Kidney (tissue), 14 donors: Measurements from ENCODE around the gene HARS1. TPM values are rescaled to one million over a fixed set of nuclear protein-coding genes. Genes with fewer than 3 reads are reported as not detected.
"Not testable (repeated sequence)": the region's sequence is repeated elsewhere in the genome, so short reads cannot be mapped to it uniquely, and the experiment has no call there.

Source experiments
- DNase-seq, 5 donors: peaks; one replicate each; pipeline ENCODE4 v3.0.0-alpha.2; 2013 to 2020
- FAIRE-seq: peaks from 2 replicates; lab custom pipeline; 2012; peaks lifted over from hg19 to GRCh38; lab: Jason Lieb, UNC
- H3K27ac ChIP-seq, 2 donors: one replicate each; pipeline ENCODE4 v1.7.0; 2013; ENCODE audit warnings: low read depth in 2 of 2, low read length in 2 of 2, inconsistent platforms in 1 of 2
- H3K27me3 ChIP-seq: one replicate; pipeline ENCODE4 v1.7.1; 2013; ENCODE audit warnings: low read length, inconsistent platforms; ENCODE audit not compliant: control insufficient read depth, insufficient read depth
- H3K36me3 ChIP-seq, 3 donors: one replicate each; pipeline versions ENCODE4 v1.7.0 to v1.7.1; 2013; ENCODE audit warnings: low read length in 3 of 3, control low read depth in 1 of 3, inconsistent platforms in 1 of 3; ENCODE audit not compliant: insufficient read depth in 3 of 3, control insufficient read depth in 2 of 3
- H3K4me1 ChIP-seq, 3 donors: one replicate each; pipeline versions ENCODE4 v1.7.0 to v1.7.1; 2013; ENCODE audit warnings: low read length in 3 of 3, inconsistent platforms in 1 of 3, low read depth in 1 of 3; ENCODE audit not compliant: control insufficient read depth in 2 of 3, insufficient read depth in 2 of 3
- H3K4me3 ChIP-seq, 3 donors: one replicate each; pipeline versions ENCODE4 v1.7.0 to v1.8.1; 2013; ENCODE audit warnings: low read length in 3 of 3, control low read depth in 1 of 3, inconsistent platforms in 1 of 3
- H3K9ac ChIP-seq, 3 donors: one replicate each; pipeline versions ENCODE4 v1.7.0 to v1.7.1; 2013; ENCODE audit warnings: low read length in 3 of 3, control low read depth in 1 of 3, inconsistent platforms in 1 of 3
- H3K9me3 ChIP-seq, 3 donors: one replicate each; pipeline versions ENCODE4 v1.7.0 to v1.7.1; 2013; ENCODE audit warnings: low read length in 3 of 3, control low read depth in 1 of 3, inconsistent platforms in 1 of 3; ENCODE audit not compliant: control insufficient read depth in 2 of 3, insufficient read depth in 1 of 3
- CTCF ChIP-seq: IDR thresholded peaks from 3 replicates; pipeline ENCODE4 v1.5.1; 2012; ENCODE audit warnings: mild to moderate bottlenecking, moderate library complexity, borderline replicate concordance; ENCODE audit not compliant: insufficient read depth; ENCODE audit errors: extremely low read depth
- intact Hi-C: fragments of 100-400 bp; cut with DNase I; formaldehyde crosslinking; loops from one replicate; pipeline ENCODE4 v1.11.1; 2022
- polyA plus RNA-seq: library from polyadenylated mRNA; stranded (reverse); fragments of 350-450 nt; fragmentation: Illumina TruSeq; extraction: RNeasy Lipid Tissue Mini Kit (QIAGEN cat#74804); gene quantifications from one replicate; pipeline ENCODE4 v1.2.3, GENCODE V29; 2014; ENCODE audit warnings: low read depth, low replicate concordance; ENCODE audit not compliant: insufficient read depth
- total RNA-seq: library from RNA; stranded (reverse); fragmentation: NEBNext Ultra II Directional; extraction: Animal tissue kit (Norgen Biotek cat#: 25700); gene quantifications from one replicate; pipeline ENCODE4 v1.2.1, GENCODE V29; 2021
- donor health status: control.
- donor health status: control.
- donor health status: control.
- donor health status: control.
- donor health status: control.
- donor health status: DM: yes; HTN: yes; CAD: no.
- donor health status: Normal renal cell carcinoma (clear cell type).

HARS1 gene
- total and polyA plus RNA-seq, 2 donors from 2014 or later, result 48.6 to 52.2 TPM

GRCh38 chr5:140671472-140672125 lies 19.6 kb downstream of the HARS1 start:
- no peak overlapping the region for H3K9ac ChIP-seq
- no peaks in the 10 kb centered on the region for H3K9me3 ChIP-seq
- H3K36me3 ChIP-seq, result peaks cover 0 to 38% (median 35%) of the 10 kb centered on the region in 3 donors
- DNase-seq (no peak), FAIRE-seq (no peak)
- no peaks in the 10 kb centered on the region for H3K27me3 ChIP-seq
- H3K27ac ChIP-seq, result no peak overlapping the region
- no peak overlapping the region for H3K4me3 ChIP-seq
- no peak for TF ChIP-seq CTCF
- H3K4me1 ChIP-seq, result no peaks in the 10 kb centered on the region
- intact Hi-C loops, result no loop called here

GRCh38 chr5:140671035-140671434 lies 20.1 kb downstream of the HARS1 start:
- H3K4me1 ChIP-seq, DNase-seq, FAIRE-seq, H3K4me3 ChIP-seq, H3K27me3 ChIP-seq, H3K9ac ChIP-seq, H3K27ac ChIP-seq, H3K9me3 ChIP-seq, intact Hi-C loops: not testable (repeated sequence)
- peaks cover 0 to 32% (median 32%) of the 10 kb centered on the region in 3 donors for H3K36me3 ChIP-seq

DNA sequence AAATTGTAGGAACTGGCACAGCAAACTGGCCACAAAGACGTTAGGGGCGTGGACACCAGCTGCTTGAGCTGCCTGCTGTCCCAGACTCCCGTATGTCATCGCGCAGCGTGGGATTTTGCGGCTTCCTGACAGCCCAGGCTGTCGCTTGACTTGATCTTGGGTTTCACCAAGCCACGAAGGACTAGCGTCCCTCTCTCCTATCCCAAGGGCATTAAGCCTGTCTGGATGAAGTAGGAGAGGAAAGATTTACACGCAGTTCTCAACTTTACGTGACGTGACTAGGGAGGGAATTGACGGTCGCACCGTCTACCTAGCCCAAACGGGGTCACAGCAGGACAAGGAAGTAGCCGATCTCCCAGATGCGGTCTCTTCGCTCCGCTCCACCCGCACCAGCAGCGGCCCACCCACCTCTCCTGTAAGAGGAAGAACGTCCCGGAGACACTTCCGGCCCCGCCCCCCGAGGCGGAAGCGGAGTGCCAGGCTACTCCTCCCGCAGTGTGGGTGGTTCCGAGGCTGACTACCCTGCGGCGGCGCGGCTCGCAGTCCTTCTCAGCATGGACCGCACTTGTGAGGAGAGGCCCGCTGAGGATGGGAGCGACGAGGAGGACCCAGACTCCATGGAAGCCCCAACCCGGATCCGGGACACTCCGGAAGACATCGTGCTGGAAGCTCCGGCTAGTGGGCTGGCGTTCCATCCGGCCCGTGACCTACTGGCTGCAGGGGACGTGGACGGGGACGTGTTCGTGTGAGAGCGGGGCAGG lies 26.6 kb downstream of the HARS1 start, which contains the start of gene WDR55:
WDR55 (plus strand) TSS at position 546 of the 761 bp plus-strand sequence; CDS start at position 555, 9 bp downstream.
- no peak for FAIRE-seq
- no peaks in the 10 kb centered on the region for H3K4me1 ChIP-seq
- peak within 1 kb of the TSS; percentile 86 to 91 for H3K27ac ChIP-seq
- no peaks in the 10 kb centered on the region for H3K27me3 ChIP-seq
- no peaks in the 10 kb centered on the region for H3K9me3 ChIP-seq
- intact Hi-C loops, result no loop called here
- peak; percentile 93 to 99 (median 95) for DNase-seq
- TF ChIP-seq CTCF, result no peak
- H3K36me3 ChIP-seq, result peaks cover 0 to 49% (median 40%) of the 10 kb centered on the region in 3 donors
- peak within 1 kb of the TSS; percentile 75 to 87 (median 84) for H3K9ac ChIP-seq
- H3K4me3 ChIP-seq, result peak within 1 kb of the TSS; percentile 83 to 91 (median 89)

- Histone ChIP-seq H3K27ac (peak overlapping the region; percentile 86 to 91), H3K4me3 (peak overlapping the region; percentile 83 to 91 (median 89)), H3K9ac (peak overlapping the region in 2 of 3 donors; percentile 75 to 84), H3K4me1 (no peaks in the 10 kb centered on the region), H3K36me3 (peaks cover 0 to 50% (median 40%) of the 10 kb centered on the region in 3 donors), H3K27me3 (no peaks in the 10 kb centered on the region), H3K9me3 (no peaks in the 10 kb centered on the region)
- no peak for TF ChIP-seq CTCF
- intact Hi-C loops, result no loop called here
- FAIRE-seq (no peak), DNase-seq (peak in 4 of 5 donors; percentile 43 to 77 (median 54))
These were observed 27.2 kb downstream of the HARS1 start for GRCh38 chr5:140664030-140664358.

DNA sequence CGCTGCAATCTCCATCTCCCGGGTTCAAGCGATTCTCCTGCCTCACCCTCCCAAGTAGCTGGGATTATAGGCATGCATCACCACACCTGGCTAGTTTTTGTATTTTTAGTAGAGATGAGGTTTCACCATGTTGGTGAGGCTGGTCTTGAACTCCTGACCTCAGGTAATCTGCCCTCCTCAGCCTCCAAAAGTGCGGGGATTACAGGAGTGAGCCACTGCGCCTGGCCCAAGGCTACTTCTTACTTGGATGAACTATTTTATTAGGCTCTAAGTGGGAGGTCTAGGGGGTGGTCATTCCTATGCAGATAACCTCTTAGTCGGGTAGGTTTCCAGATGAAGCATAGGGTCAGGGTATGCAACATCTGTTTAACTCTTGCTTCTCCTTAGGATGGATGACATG lies 30.8 kb downstream of the HARS1 start:
- H3K9ac ChIP-seq, intact Hi-C loops: not testable (repeated sequence)

More for the DNA sequence above, 30.8 kb downstream of the HARS1 start:
- not testable (repeated sequence) for H3K9me3 ChIP-seq, H3K27me3 ChIP-seq, H3K4me3 ChIP-seq, DNase-seq, H3K27ac ChIP-seq, H3K4me1 ChIP-seq, FAIRE-seq
- peaks cover 2 to 55% (median 52%) of the 10 kb centered on the region in 3 donors for H3K36me3 ChIP-seq
